Muscle layer of colon (tissue), 2 donors: Measurements from ENCODE around the gene ZNF205.

Experiments
- H3K27ac ChIP-seq: one replicate; pipeline ENCODE4 v1.7.0; 2013; ENCODE audit warnings: low read depth, mild to moderate bottlenecking, low read length, moderate library complexity
- H3K27me3 ChIP-seq, 2 donors: one replicate each; pipeline ENCODE4 v1.7.0; 2013; ENCODE audit warnings: low read length in 2 of 2, mild to moderate bottlenecking in 2 of 2; ENCODE audit not compliant: insufficient read depth in 2 of 2, control insufficient read depth in 1 of 2
- H3K36me3 ChIP-seq: one replicate; pipeline ENCODE4 v1.7.0; 2013; ENCODE audit warnings: mild to moderate bottlenecking, low read length; ENCODE audit not compliant: insufficient read depth
- H3K4me1 ChIP-seq: one replicate; pipeline ENCODE4 v1.7.0; 2013; ENCODE audit warnings: mild to moderate bottlenecking, low read length; ENCODE audit not compliant: insufficient read depth
- H3K4me3 ChIP-seq, 2 donors: one replicate each; pipeline ENCODE4 v1.7.0; 2013; ENCODE audit warnings: low read length in 2 of 2, low read depth in 1 of 2, mild to moderate bottlenecking in 1 of 2, moderate library complexity in 1 of 2
- H3K9ac ChIP-seq: one replicate; pipeline ENCODE4 v1.7.0; 2013; ENCODE audit warnings: low read length
- H3K9me3 ChIP-seq: one replicate; pipeline ENCODE4 v1.7.0; 2013; ENCODE audit warnings: mild to moderate bottlenecking, low read length
- donor health status: abdominal sarcoma.
- donor health status: Adenocarcinoma of cecum.

Gene ZNF205

GRCh38 chr16:3147757-3148104 is 35.3 kb downstream of the ZNF205 start:
- Histone ChIP-seq H3K27ac (no peak overlapping the region), H3K36me3 (peaks cover 2% of the 10 kb centered on the region), H3K9ac (no peak overlapping the region), H3K9me3 (no peaks in the 10 kb centered on the region), H3K27me3 (no peaks in the 10 kb centered on the region), H3K4me1 (peaks cover 8% of the 10 kb centered on the region), H3K4me3 (no peak overlapping the region)

GRCh38 chr16:3148256-3149192 is 36.1 kb downstream of the ZNF205 start:
- H3K27me3 ChIP-seq: no peaks in the 10 kb centered on the region
- no peak overlapping the region for H3K9ac ChIP-seq
- no peak overlapping the region for H3K27ac ChIP-seq
- H3K36me3 ChIP-seq: no peaks in the 10 kb centered on the region
- H3K4me3 ChIP-seq: no peak overlapping the region
- H3K4me1 ChIP-seq: peaks cover 8% of the 10 kb centered on the region
- no peaks in the 10 kb centered on the region for H3K9me3 ChIP-seq

GRCh38 chr16:3149193-3149530 is 36.8 kb downstream of the ZNF205 start:
- Histone ChIP-seq H3K27me3 (no peaks in the 10 kb centered on the region), H3K4me3 (peak overlapping the region in 1 of 2 donors; percentile 89), H3K27ac (peak overlapping the region; percentile 65), H3K9ac (no peak overlapping the region), H3K36me3 (no peaks in the 10 kb centered on the region), H3K4me1 (peaks cover 8% of the 10 kb centered on the region), H3K9me3 (no peaks in the 10 kb centered on the region)

GRCh38 chr16:3149630-3150345 is 37.4 kb downstream of the ZNF205 start:
- peaks cover 8% of the 10 kb centered on the region for H3K4me1 ChIP-seq
- no peaks in the 10 kb centered on the region for H3K27me3 ChIP-seq
- peak overlapping the region; percentile 76 to 89 for H3K4me3 ChIP-seq
- H3K9me3 ChIP-seq: no peaks in the 10 kb centered on the region
- peak overlapping the region; percentile 76 for H3K9ac ChIP-seq
- no peaks in the 10 kb centered on the region for H3K36me3 ChIP-seq
- peak overlapping the region; percentile 65 for H3K27ac ChIP-seq

- H3K27ac ChIP-seq: peak overlapping the region; percentile 65
- no peaks in the 10 kb centered on the region for H3K27me3 ChIP-seq
- no peaks in the 10 kb centered on the region for H3K36me3 ChIP-seq
- peak overlapping the region; percentile 76 for H3K9ac ChIP-seq
- H3K4me1 ChIP-seq: peaks cover 8% of the 10 kb centered on the region
- no peaks in the 10 kb centered on the region for H3K9me3 ChIP-seq
- H3K4me3 ChIP-seq: peak overlapping the region; percentile 81 to 89
Observed at GRCh38 chr16:3150346-3151218, 38.2 kb downstream of the ZNF205 start.

- Histone ChIP-seq H3K36me3 (no peaks in the 10 kb centered on the region), H3K27me3 (no peaks in the 10 kb centered on the region), H3K9me3 (no peaks in the 10 kb centered on the region), H3K9ac (no peak overlapping the region), H3K4me1 (peaks cover 8% of the 10 kb centered on the region), H3K4me3 (peak overlapping the region in 1 of 2 donors; percentile 68), H3K27ac (no peak overlapping the region)
Observed at GRCh38 chr16:3152027-3152276, 39.6 kb downstream of the ZNF205 start.

GRCh38 chr16:3152277-3152990 is 40.0 kb downstream of the ZNF205 start:
- no peaks in the 10 kb centered on the region for H3K9me3 ChIP-seq
- H3K36me3 ChIP-seq: no peaks in the 10 kb centered on the region
- H3K27ac ChIP-seq: peak overlapping the region; percentile 13
- no peaks in the 10 kb centered on the region for H3K27me3 ChIP-seq
- H3K9ac ChIP-seq: no peak overlapping the region
- peaks cover 8% of the 10 kb centered on the region for H3K4me1 ChIP-seq
- H3K4me3 ChIP-seq: peak overlapping the region; percentile 47 to 68

GRCh38 chr16:3152991-3153368 is 40.6 kb downstream of the ZNF205 start:
- H3K4me1 ChIP-seq: peaks cover 8% of the 10 kb centered on the region

GRCh38 chr16:3155181-3155580 is 42.8 kb downstream of the ZNF205 start:
- H3K36me3 ChIP-seq: no peaks in the 10 kb centered on the region
- peaks cover 4% of the 10 kb centered on the region for H3K4me1 ChIP-seq
- H3K9me3 ChIP-seq: no peaks in the 10 kb centered on the region
- no peak overlapping the region for H3K9ac ChIP-seq
- peaks cover 0 to 9% of the 10 kb centered on the region in 2 donors for H3K27me3 ChIP-seq
- no peak overlapping the region for H3K4me3 ChIP-seq
- H3K27ac ChIP-seq: no peak overlapping the region

More at GRCh38 chr16:3152991-3153368, 40.6 kb downstream of the ZNF205 start:
- peaks cover 0 to 4% of the 10 kb centered on the region in 2 donors for H3K27me3 ChIP-seq
- H3K27ac ChIP-seq: no peak overlapping the region
- no peak overlapping the region for H3K9ac ChIP-seq
- H3K9me3 ChIP-seq: no peaks in the 10 kb centered on the region
- peak overlapping the region in 1 of 2 donors; percentile 68 for H3K4me3 ChIP-seq
- H3K36me3 ChIP-seq: no peaks in the 10 kb centered on the region

- Histone ChIP-seq H3K27me3 (peaks cover 0 to 11% of the 10 kb centered on the region in 2 donors), H3K4me1 (peaks cover 4% of the 10 kb centered on the region), H3K9ac (no peak overlapping the region), H3K9me3 (no peaks in the 10 kb centered on the region), H3K4me3 (no peak overlapping the region), H3K36me3 (no peaks in the 10 kb centered on the region), H3K27ac (no peak overlapping the region)
Observed at GRCh38 chr16:3155972-3156371, 43.6 kb downstream of the ZNF205 start.
